Stimulated activated naive CD8-positive, alpha-beta T cell treated with anti-CD3 and anti-CD28 coated beads, Interleukin-15, Interleukin-2, amounts not matched to agents 100 U/mL and 50 U/mL, for 24 hours (primary cell): ENCODE measurements around the gene EVPL.
"Not testable (repeated sequence)": the region's sequence is repeated elsewhere in the genome, so short reads cannot be mapped to it uniquely, and the experiment has no call there.

Source experiments
- ATAC-seq: fragments of 150-1000 bp; cut with Tn5 transposase; one replicate; pipeline ENCODE4 v1.10.0; 2021
- DNase-seq: peaks from one replicate; pipeline ENCODE4 v3.0.0; 2021

Gene EVPL

GRCh38 chr17:76048025-76048605, 21.0 kb upstream of the EVPL start:
- DNase-seq (no peak), ATAC-seq (no peak)

- DNase-seq = no peak
- no peak for ATAC-seq
Measured at GRCh38 chr17:76046064-76046463, 19.0 kb upstream of the EVPL start.

DNA sequence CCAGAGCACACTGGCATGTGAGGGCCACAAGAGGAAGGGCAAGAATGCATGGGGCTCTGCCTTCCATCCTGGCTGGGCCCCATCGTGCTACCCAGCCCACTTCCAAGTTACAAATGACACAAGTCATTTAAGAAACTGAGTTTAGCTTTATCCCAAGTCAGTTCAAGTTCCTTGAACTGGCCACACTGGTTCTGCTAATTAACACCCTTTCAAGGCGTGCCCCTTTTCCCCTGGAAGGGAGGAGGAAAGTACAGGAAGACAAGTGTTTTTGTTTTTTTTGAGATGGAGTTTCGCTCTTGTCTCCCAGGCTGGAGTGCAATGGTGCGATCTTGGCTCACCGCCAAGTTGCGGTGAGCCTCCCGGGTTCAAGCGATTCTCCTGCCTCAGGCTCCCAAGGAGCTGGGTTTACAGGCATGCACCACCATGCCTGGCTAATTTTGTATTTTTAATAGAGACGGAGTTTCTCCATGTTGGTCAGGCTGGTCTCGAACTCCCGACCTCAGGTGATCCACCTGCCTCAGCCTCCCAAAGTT, 17.4 kb upstream of the EVPL start:
- ATAC-seq = not testable (repeated sequence)

DNA sequence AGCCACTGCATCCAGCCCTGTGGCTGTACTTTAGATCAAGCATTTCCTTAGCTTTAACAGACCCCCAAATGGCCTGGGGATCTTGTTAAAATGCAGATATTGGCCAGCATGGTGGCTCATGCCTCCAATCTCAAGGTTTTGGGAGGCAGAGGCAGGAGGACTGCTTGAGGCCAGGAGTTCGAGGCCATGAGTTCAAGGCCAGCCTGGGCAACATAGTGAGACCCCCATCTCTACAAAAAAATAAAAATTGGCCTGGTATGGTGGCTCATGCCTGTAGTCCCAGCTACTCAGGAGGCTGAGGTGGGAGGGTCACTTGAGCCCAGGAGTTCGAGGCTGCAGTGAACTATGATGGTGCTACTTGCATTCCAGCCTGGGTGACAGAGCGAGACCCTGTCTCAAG, 15.8 kb upstream of the EVPL start:
- ATAC-seq, DNase-seq: not testable (repeated sequence)

More for the DNA sequence above, 17.4 kb upstream of the EVPL start:
- not testable (repeated sequence) for DNase-seq

DNA sequence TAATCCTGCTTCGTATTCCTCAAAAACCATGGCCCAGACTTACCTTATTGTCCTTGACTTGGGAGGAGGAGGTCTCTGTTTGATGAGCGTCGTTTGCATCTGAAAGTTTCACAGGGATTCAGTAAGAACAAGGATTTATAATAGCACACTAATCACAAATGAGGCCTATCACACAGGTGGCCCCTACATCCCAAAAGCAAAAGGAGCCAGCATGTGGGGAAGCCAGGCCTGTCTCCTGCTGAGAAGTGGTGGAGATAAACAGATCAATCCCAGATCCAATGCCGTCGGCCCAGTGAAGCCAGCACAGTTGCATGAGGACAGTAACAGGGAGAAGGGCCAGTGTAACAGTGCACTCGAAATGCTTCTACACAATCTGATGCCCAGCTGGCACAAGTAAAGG, 13.3 kb upstream of the EVPL start:
- ATAC-seq (no peak), DNase-seq (no peak)

DNA sequence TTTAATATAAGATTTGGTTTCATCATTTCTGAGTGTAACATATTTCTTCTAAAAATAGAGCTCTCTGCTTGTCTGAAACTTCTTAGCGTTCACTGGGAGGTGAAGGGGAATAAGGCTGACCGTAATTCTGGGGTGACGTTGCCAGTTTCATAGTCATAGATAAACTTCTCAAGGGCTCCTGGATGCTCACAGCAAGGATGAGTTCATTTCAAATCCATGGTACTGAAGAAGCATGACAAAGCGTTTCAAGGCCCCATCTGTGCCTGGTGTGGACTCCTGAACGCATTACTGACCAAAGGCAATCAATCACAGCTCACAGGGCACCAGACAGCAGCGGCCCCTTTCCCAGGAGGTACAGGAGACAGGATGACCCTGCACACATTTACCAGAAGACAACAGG, 12.0 kb upstream of the EVPL start:
- DNase-seq (no peak), ATAC-seq (no peak)

DNA sequence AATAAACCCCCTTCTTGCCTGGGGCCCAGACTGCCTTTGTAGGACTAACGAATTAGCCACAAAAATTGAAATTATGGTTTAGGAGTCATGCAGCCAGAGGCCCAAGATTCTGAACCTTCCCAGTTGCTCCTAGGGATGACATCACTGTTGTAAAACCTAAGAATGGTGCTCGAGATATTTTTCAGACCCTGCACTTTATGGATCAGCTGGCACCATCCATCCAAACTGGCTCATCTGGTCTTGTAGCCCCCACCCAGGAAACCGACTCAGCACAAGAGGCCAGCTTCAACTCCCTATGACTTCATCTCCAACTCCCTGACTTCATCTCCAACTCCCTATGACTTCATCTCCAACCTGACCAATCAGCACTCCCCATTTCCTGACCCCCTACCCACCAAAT, 10.9 kb upstream of the EVPL start:
- DNase-seq (no peak), ATAC-seq (no peak)

DNA sequence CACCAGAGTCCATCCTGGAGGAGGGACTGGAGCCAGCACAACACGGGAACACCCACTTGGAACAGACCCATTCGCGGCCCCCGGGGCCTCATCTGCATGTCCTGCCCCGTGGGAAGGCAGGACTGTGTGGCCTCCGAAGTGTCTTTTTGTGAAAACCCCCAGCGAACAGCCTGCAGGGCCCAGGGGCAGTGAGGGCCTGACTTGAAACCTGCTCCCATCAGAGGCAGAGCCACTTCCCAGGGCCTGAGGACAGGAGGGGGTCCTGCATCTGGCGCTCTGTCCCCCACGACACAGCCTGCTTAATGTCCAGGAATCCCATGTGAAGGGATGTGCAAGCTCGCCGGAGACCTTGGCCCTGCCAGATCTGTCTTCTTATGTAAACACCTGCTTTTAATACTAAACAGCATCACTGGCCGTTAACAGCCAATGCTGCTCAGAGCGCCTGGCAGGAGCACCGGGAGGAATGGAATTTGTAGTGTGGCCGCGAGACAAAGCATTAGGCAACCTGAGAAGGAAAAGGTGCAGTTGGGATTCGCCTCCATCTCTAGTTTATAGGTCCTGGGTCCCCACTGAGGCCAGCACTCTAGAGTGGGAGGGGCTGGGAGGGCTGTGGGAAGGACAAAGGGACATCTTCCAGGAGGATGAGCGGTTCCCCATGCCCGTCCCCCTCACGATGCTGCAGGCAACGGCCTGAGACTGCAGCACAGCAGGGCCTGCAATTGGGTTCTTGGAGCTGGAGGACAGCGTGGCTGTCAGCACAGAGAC, 9.6 kb upstream of the EVPL start:
- DNase-seq (no peak), ATAC-seq (no peak)

GRCh38 chr17:76034428-76035350, 7.6 kb upstream of the EVPL start:
- ATAC-seq = no peak

DNA sequence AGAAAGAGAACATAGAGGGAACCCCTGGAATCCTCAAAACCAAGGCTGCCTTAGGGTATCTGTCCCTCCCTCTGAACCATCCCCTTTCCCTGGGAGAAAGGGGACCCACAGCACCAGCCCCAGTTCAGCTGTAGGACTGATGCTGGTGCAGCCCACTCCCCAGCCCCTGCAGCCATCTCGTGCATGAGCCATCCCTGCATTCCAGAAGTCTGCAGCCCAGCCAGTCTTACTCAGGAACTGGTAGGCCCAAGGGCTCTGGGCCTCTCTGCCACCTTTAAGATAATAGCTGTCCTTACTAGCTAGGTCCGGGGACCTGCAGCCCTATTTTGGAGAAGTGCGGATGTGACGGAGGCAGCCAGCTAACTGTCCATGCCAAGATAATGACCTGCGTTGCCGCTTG, 6.0 kb upstream of the EVPL start:
- ATAC-seq = no peak
- DNase-seq = no peak

More at GRCh38 chr17:76034428-76035350, 7.6 kb upstream of the EVPL start:
- DNase-seq = no peak

DNA sequence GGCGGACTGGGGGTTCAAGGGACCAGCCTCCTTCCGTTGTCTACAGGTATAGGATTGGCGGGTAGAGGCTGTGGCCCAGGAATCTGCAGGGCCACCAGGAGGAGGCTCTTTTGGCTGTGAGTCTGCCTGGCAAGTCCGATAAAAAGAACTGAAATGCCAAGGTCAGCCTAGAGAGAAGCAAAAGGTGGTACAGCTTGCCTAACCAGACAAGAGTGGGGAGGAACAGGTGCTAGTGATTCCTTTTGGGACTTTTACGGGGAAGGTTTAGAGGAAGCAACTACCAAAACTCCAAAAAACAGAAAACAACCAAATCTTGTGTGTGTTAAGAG, 5.6 kb upstream of the EVPL start:
- ATAC-seq (no peak), DNase-seq (no peak)

GRCh38 chr17:76032073-76032779, 5.1 kb upstream of the EVPL start:
- no peak for DNase-seq
- ATAC-seq = no peak

GRCh38 chr17:76026714-76027158, 370 bp downstream of the EVPL start:
- no peak for ATAC-seq
- DNase-seq = no peak

GRCh38 chr17:76025294-76025693, 1.8 kb downstream of the EVPL start:
- no peak for DNase-seq
- ATAC-seq = no peak

- DNase-seq = no peak
- ATAC-seq = no peak
Measured at GRCh38 chr17:76024353-76024752, 2.8 kb downstream of the EVPL start.

DNA sequence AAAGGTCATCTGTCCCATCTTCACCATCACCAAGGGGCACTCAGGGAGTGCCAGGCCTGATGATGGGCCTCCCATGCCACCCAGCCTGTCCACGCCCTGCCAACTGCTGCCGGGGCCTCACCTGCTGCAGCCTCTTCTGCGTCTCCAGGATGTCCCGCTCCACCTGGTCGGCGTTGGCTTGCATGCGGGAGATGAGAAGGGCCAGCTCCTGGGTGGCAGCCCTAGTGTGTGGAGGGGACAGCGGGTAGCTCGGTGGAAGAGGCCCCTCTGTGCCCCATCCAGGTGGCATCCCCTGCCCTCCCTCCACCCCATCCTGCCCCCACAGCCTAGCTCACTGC, 3.2 kb downstream of the EVPL start:
- DNase-seq = no peak
- ATAC-seq = no peak

DNA sequence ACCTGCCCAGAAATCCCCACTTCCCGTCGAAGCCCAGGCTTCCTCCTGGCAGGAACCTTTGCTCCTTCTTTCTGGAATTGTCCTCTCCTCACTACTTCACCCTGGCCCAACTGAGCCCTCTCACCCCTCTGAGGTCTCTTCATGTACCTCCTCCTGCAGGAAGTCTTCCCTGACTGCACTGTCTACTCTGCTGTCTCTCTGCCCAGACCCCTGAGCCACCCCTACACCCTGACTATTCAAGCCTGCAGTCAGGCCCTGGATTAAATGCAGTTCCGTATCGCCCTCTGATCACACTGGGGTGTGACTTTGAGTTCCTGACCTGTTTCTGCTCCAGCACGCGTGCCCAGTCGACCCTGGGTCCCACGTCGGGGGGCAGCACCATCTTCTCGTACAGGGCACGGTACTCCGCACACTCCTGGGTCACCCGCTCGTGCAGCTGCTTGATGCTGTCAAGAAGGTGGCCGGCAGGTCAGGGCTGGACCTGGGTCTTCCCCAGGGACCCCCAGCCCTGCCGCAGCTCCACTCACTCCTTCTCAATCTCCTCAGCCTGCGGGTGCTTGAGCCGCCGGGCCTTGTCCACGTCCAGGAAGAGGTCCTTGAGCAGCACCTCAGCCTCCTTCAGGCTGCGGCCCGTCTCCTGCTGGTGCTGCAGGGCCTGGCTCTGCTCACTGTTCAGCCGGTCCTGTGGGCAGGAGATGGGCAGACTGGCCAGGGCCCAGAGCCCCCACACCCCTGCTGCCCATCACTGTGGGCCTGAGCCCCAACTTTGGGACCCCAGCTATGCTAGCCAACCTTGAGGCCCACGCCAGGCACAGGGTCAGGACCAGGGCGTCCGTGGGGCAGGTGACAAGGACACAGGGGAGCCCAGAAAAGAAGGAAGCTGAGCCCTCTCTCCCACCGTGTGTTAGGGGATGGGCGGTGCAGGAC, 3.9 kb downstream of the EVPL start:
- no peak for ATAC-seq

GRCh38 chr17:76022285-76022684, 4.8 kb downstream of the EVPL start:
- ATAC-seq = no peak
- DNase-seq = no peak

More for the DNA sequence above, 3.9 kb downstream of the EVPL start:
- no peak for DNase-seq

DNA sequence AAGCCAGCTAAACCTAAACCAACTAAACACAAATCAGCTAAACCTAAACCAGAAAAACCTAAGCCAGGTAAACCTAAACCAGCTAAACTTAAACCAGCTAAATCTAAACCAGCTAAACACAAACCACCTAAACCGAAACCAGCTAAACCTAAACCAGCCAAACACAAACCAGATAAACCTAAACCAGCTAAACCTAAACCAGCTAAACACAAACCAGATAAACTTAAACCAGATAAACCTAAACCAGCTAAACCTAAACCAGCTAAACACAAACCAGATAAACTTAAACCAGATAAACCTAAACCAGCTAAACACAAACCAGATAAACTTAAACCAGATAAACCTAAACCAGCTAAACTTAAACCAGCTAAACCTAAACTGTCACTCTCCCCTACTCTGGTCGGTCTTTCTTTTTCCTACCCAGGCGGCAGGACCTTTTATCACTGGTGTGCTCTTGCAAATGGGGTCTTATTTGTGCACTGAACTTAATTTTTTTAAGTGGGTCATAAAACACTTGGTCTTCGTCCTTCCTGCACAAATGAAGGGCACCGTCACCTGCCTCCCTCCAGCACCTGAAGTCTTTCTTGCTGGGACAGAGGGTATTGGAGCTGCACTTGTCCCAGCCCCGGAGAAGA, 7.2 kb downstream of the EVPL start:
- no peak for DNase-seq
- ATAC-seq = no peak

DNA sequence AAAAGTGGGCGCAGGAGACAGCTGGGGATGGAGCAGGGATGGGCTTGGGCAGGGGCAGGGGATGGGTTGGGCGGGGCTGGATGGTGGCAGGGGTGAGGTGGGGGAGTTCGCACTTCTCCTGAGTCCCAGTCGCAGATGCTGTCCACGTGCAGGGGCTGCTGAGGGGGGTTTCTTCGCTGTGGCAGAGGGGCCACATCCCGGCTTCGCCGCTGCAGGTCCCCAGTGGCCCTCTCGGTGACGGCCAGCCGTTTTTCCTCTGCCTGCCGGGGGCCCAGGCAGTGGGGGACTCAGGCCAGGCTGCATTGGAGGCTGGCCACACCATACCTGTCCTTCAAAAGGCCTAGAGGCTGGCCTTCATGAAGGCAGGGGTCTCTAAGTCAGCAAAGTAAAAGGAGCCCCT, 8.3 kb downstream of the EVPL start:
- ATAC-seq (no peak), DNase-seq (no peak)

DNA sequence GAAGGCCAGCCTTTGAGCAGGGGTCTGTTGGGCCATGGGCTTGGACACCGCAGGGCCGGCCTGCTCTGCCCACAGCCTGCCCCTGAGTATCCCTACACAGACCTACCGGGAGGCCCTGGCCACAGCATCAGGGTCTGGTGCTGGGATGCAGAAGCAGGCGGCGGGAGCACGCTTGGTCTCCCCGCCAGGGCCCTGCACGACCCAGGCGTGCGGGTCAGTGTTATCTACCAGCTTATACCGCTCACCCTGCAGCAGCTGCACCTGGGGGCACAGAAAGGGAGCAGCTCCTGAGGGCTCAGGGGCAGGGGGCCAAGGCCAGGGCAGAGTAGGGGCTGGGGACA, 8.8 kb downstream of the EVPL start:
- ATAC-seq (no peak), DNase-seq (no peak)
